ENCODE data around the gene RPS6KA5. TPM values are rescaled to one million over a fixed set of nuclear protein-coding genes. Genes with fewer than 3 reads are reported as not detected.
"Not testable (repeated sequence)": the region's sequence is repeated elsewhere in the genome, so short reads cannot be mapped to it uniquely, and the experiment has no call there.

RPS6KA5 gene
- polyA plus RNA-seq, 3 donors from 2014 or later, result 11.1 to 19.0 (median 16.6) TPM

GRCh38 chr14:91034379-91034778 lies 26.1 kb downstream of the RPS6KA5 start:
- not testable (repeated sequence) for DNase-seq; H3K36me3 Mint-ChIP-seq; H3K4me3 Mint-ChIP-seq; H3K27ac Mint-ChIP-seq; H3K27me3 Mint-ChIP-seq (ENCODE audit: low read depth in 3 of 3); H3K9me3 Mint-ChIP-seq
- H3K4me1 Mint-ChIP-seq, result peaks cover 17 to 27% of the 10 kb centered on the region in 2 donors

- no peaks in the 10 kb centered on the region for H3K9me3 Mint-ChIP-seq
- no peak overlapping the region for H3K27ac Mint-ChIP-seq
- no peaks in the 10 kb centered on the region for H3K36me3 Mint-ChIP-seq
- peaks cover 16 to 27% of the 10 kb centered on the region in 2 donors for H3K4me1 Mint-ChIP-seq
- H3K4me3 Mint-ChIP-seq, result no peak overlapping the region
- H3K27me3 Mint-ChIP-seq (ENCODE audit: low read depth in 3 of 3), result peaks cover 1 to 2% (median 2%) of the 10 kb centered on the region in 3 donors
- no peak for DNase-seq
Measured at GRCh38 chr14:91032248-91032647, 28.2 kb downstream of the RPS6KA5 start.

GRCh38 chr14:91031666-91032065 lies 28.8 kb downstream of the RPS6KA5 start:
- Mint-ChIP-seq H3K9me3 (no peaks in the 10 kb centered on the region), H3K4me1 (peaks cover 16 to 27% of the 10 kb centered on the region in 2 donors), H3K27me3 (ENCODE audit: low read depth in 3 of 3) (peaks cover 1 to 2% (median 2%) of the 10 kb centered on the region in 3 donors), H3K4me3 (no peak overlapping the region), H3K36me3 (no peaks in the 10 kb centered on the region), H3K27ac (no peak overlapping the region)
- DNase-seq, result no peak

GRCh38 chr14:91029456-91030217 lies 30.8 kb downstream of the RPS6KA5 start:
- peaks cover 0 to 5% (median 0%) of the 10 kb centered on the region in 3 donors for H3K27me3 Mint-ChIP-seq (ENCODE audit: low read depth in 3 of 3)
- H3K4me3 Mint-ChIP-seq, result no peak overlapping the region
- no peak overlapping the region for H3K27ac Mint-ChIP-seq
- DNase-seq, result no peak
- H3K9me3 Mint-ChIP-seq, result no peaks in the 10 kb centered on the region
- peaks cover 11 to 25% of the 10 kb centered on the region in 2 donors for H3K4me1 Mint-ChIP-seq
- H3K36me3 Mint-ChIP-seq, result no peaks in the 10 kb centered on the region

- H3K4me1 Mint-ChIP-seq, result peaks cover 26 to 41% of the 10 kb centered on the region in 2 donors
- no peak for DNase-seq
- H3K4me3 Mint-ChIP-seq, result no peak overlapping the region
- peak overlapping the region in 1 of 6 donors; percentile 18 for H3K27ac Mint-ChIP-seq
- peaks cover 0 to 5% (median 0%) of the 10 kb centered on the region in 3 donors for H3K27me3 Mint-ChIP-seq (ENCODE audit: low read depth in 3 of 3)
- no peaks in the 10 kb centered on the region for H3K9me3 Mint-ChIP-seq
- H3K36me3 Mint-ChIP-seq, result no peaks in the 10 kb centered on the region
Measured at GRCh38 chr14:91027561-91027960, 32.9 kb downstream of the RPS6KA5 start.

- not testable (repeated sequence) for H3K9me3 Mint-ChIP-seq; H3K36me3 Mint-ChIP-seq; H3K27me3 Mint-ChIP-seq (ENCODE audit: low read depth in 3 of 3)
- H3K27ac Mint-ChIP-seq, result peak overlapping the region; percentile 88 to 96 (median 94)
- peak; percentile 51 to 60 (median 58) for DNase-seq
- H3K4me3 Mint-ChIP-seq, result peak overlapping the region; percentile 78 to 90 (median 88)
- peaks cover 40 to 49% of the 10 kb centered on the region in 2 donors for H3K4me1 Mint-ChIP-seq
Measured at GRCh38 chr14:91022622-91023028, 37.8 kb downstream of the RPS6KA5 start.

GRCh38 chr14:91021991-91022621 lies 38.3 kb downstream of the RPS6KA5 start:
- Mint-ChIP-seq H3K36me3 (no peaks in the 10 kb centered on the region), H3K4me1 (peaks cover 40 to 49% of the 10 kb centered on the region in 2 donors), H3K9me3 (no peaks in the 10 kb centered on the region), H3K27ac (peak overlapping the region; percentile 88 to 96 (median 94)), H3K4me3 (peak overlapping the region; percentile 78 to 90 (median 88)), H3K27me3 (ENCODE audit: low read depth in 3 of 3) (peaks cover 0 to 3% (median 3%) of the 10 kb centered on the region in 3 donors)
- DNase-seq, result no peak

GRCh38 chr14:91021115-91021514 lies 39.3 kb downstream of the RPS6KA5 start:
- no peaks in the 10 kb centered on the region for H3K9me3 Mint-ChIP-seq
- H3K27ac Mint-ChIP-seq, result peak overlapping the region in 5 of 6 donors; percentile 41 to 82 (median 44)
- H3K36me3 Mint-ChIP-seq, result no peaks in the 10 kb centered on the region
- peak overlapping the region in 2 of 5 donors; percentile 1 to 14 for H3K4me3 Mint-ChIP-seq
- no peak for DNase-seq
- peaks cover 0 to 3% (median 3%) of the 10 kb centered on the region in 3 donors for H3K27me3 Mint-ChIP-seq (ENCODE audit: low read depth in 3 of 3)
- peaks cover 38 to 46% of the 10 kb centered on the region in 2 donors for H3K4me1 Mint-ChIP-seq

GRCh38 chr14:91019673-91020072 lies 40.8 kb downstream of the RPS6KA5 start:
- Mint-ChIP-seq H3K27me3 (ENCODE audit: low read depth in 3 of 3) (peaks cover 0 to 3% (median 0%) of the 10 kb centered on the region in 3 donors), H3K27ac (no peak overlapping the region), H3K36me3 (no peaks in the 10 kb centered on the region), H3K4me3 (no peak overlapping the region), H3K4me1 (peaks cover 32 to 39% of the 10 kb centered on the region in 2 donors), H3K9me3 (no peaks in the 10 kb centered on the region)
- DNase-seq, result no peak

- Mint-ChIP-seq H3K27ac (peak overlapping the region in 1 of 6 donors; percentile 41), H3K36me3 (no peaks in the 10 kb centered on the region), H3K4me3 (no peak overlapping the region), H3K4me1 (peaks cover 21 to 27% of the 10 kb centered on the region in 2 donors), H3K9me3 (no peaks in the 10 kb centered on the region), H3K27me3 (ENCODE audit: low read depth in 3 of 3) (peaks cover 0 to 3% (median 0%) of the 10 kb centered on the region in 3 donors)
- DNase-seq, result no peak
Measured at GRCh38 chr14:91018481-91018880, 42.0 kb downstream of the RPS6KA5 start.

GRCh38 chr14:91016800-91017410 lies 43.5 kb downstream of the RPS6KA5 start:
- Mint-ChIP-seq H3K36me3 (no peaks in the 10 kb centered on the region), H3K4me1 (peaks cover 10 to 14% of the 10 kb centered on the region in 2 donors), H3K27ac (peak overlapping the region in 1 of 6 donors; percentile 4), H3K9me3 (no peaks in the 10 kb centered on the region), H3K27me3 (ENCODE audit: low read depth in 3 of 3) (peaks cover 0 to 3% (median 0%) of the 10 kb centered on the region in 3 donors), H3K4me3 (no peak overlapping the region)
- DNase-seq, result no peak

- Mint-ChIP-seq H3K9me3 (no peaks in the 10 kb centered on the region), H3K4me1 (peaks cover 6 to 11% of the 10 kb centered on the region in 2 donors), H3K36me3 (peaks cover 0 to 6% (median 0%) of the 10 kb centered on the region in 3 donors), H3K27ac (no peak overlapping the region), H3K27me3 (ENCODE audit: low read depth in 3 of 3) (no peaks in the 10 kb centered on the region), H3K4me3 (no peak overlapping the region)
- no peak for DNase-seq
Measured at GRCh38 chr14:91015435-91015834, 45.0 kb downstream of the RPS6KA5 start.

GRCh38 chr14:91012045-91012444 lies 48.4 kb downstream of the RPS6KA5 start:
- Mint-ChIP-seq H3K9me3 (no peaks in the 10 kb centered on the region), H3K27me3 (ENCODE audit: low read depth in 3 of 3) (no peaks in the 10 kb centered on the region), H3K4me3 (no peak overlapping the region), H3K27ac (no peak overlapping the region), H3K36me3 (peaks cover 0 to 6% (median 0%) of the 10 kb centered on the region in 3 donors), H3K4me1 (peaks cover 21 to 33% of the 10 kb centered on the region in 2 donors)
- DNase-seq, result no peak

GRCh38 chr14:91010153-91010533 lies 50.3 kb downstream of the RPS6KA5 start:
- Mint-ChIP-seq H3K36me3 (peaks cover 0 to 6% (median 0%) of the 10 kb centered on the region in 3 donors), H3K4me3 (no peak overlapping the region), H3K27me3 (ENCODE audit: low read depth in 3 of 3) (no peaks in the 10 kb centered on the region), H3K27ac (peak overlapping the region in 1 of 6 donors; percentile 1), H3K9me3 (no peaks in the 10 kb centered on the region), H3K4me1 (peaks cover 22 to 27% of the 10 kb centered on the region in 2 donors)
- no peak for DNase-seq
